Measurements from ENCODE around the gene TAC3.

Gene TAC3

GRCh38 chr12:57005980-57006808 lies 10.1 kb downstream of the TAC3 start, which contains the start of gene ZBTB39:
ZBTB39 (minus strand) TSS chr12:57006546; CDS start chr12:57004917, 1,629 bp downstream.
- peaks cover 15% of the 10 kb centered on the region for H3K27me3 ChIP-seq
- H3K9me3 ChIP-seq = no peaks in the 10 kb centered on the region
- H3K36me3 ChIP-seq = peaks cover 22% of the 10 kb centered on the region
- H3K4me3 ChIP-seq (ENCODE audit: low read depth in 1 of 2, low read length in 1 of 2) = peak within 1 kb of the TSS; percentile 37 to 63
- peaks cover 10 to 15% of the 10 kb centered on the region in 2 experiments for H3K4me1 ChIP-seq (ENCODE audit: control insufficient read depth in 1 of 2, insufficient read depth in 1 of 2, low read depth in 1 of 2, low read length in 1 of 2)
- H3K27ac ChIP-seq = no peak within 1 kb of the TSS
- TF ChIP-seq CTCF (IDR thresholded peaks at IDR 0.05) = no peak

GRCh38 chr12:57004651-57005050 lies 11.7 kb downstream of the TAC3 start:
- Histone ChIP-seq H3K27ac (no peak overlapping the region), H3K27me3 (peaks cover 15% of the 10 kb centered on the region), H3K4me3 (ENCODE audit: low read depth in 1 of 2, low read length in 1 of 2) (no peak overlapping the region), H3K4me1 (ENCODE audit: control insufficient read depth in 1 of 2, insufficient read depth in 1 of 2, low read depth in 1 of 2, low read length in 1 of 2) (peaks cover 10 to 15% of the 10 kb centered on the region in 2 experiments), H3K36me3 (peaks cover 22% of the 10 kb centered on the region), H3K9me3 (no peaks in the 10 kb centered on the region)
- TF ChIP-seq CTCF (IDR thresholded peaks at IDR 0.05) = no peak

- Histone ChIP-seq H3K4me1 (ENCODE audit: control insufficient read depth in 1 of 2, insufficient read depth in 1 of 2, low read depth in 1 of 2, low read length in 1 of 2) (peaks cover 10 to 15% of the 10 kb centered on the region in 2 experiments), H3K27ac (no peak overlapping the region), H3K27me3 (peaks cover 15% of the 10 kb centered on the region), H3K9me3 (no peaks in the 10 kb centered on the region), H3K4me3 (ENCODE audit: low read depth in 1 of 2, low read length in 1 of 2) (no peak overlapping the region), H3K36me3 (peaks cover 22% of the 10 kb centered on the region)
- no peak for TF ChIP-seq CTCF (IDR thresholded peaks at IDR 0.05)
Observed at GRCh38 chr12:57003395-57003794, 12.9 kb downstream of the TAC3 start.

- H3K4me3 ChIP-seq (ENCODE audit: low read depth in 1 of 2, low read length in 1 of 2) = no peak overlapping the region
- H3K4me1 ChIP-seq (ENCODE audit: control insufficient read depth in 1 of 2, insufficient read depth in 1 of 2, low read depth in 1 of 2, low read length in 1 of 2) = peaks cover 6 to 9% of the 10 kb centered on the region in 2 experiments
- peaks cover 22% of the 10 kb centered on the region for H3K36me3 ChIP-seq
Observed at GRCh38 chr12:57001448-57001906, 14.9 kb downstream of the TAC3 start.

GRCh38 chr12:57000393-57000792 lies 15.9 kb downstream of the TAC3 start:
- no peak for TF ChIP-seq CTCF (IDR thresholded peaks at IDR 0.05)
- H3K36me3 ChIP-seq = peaks cover 22% of the 10 kb centered on the region
- H3K9me3 ChIP-seq = no peaks in the 10 kb centered on the region
- H3K27me3 ChIP-seq = peaks cover 1% of the 10 kb centered on the region
- peaks cover under 1% of the 10 kb centered on the region in 2 experiments for H3K4me1 ChIP-seq (ENCODE audit: control insufficient read depth in 1 of 2, insufficient read depth in 1 of 2, low read depth in 1 of 2, low read length in 1 of 2)
- no peak overlapping the region for H3K4me3 ChIP-seq (ENCODE audit: low read depth in 1 of 2, low read length in 1 of 2)
- no peak overlapping the region for H3K27ac ChIP-seq

More at GRCh38 chr12:57001448-57001906, 14.9 kb downstream of the TAC3 start:
- no peak overlapping the region for H3K27ac ChIP-seq
- H3K27me3 ChIP-seq = peaks cover 10% of the 10 kb centered on the region
- peak; percentile 45 for TF ChIP-seq CTCF (IDR thresholded peaks at IDR 0.05)
- H3K9me3 ChIP-seq = no peaks in the 10 kb centered on the region
